Sigmoid colon (tissue), 7 donors: ENCODE data around the gene TRIM9. TPM values are rescaled to one million over a fixed set of nuclear protein-coding genes. Genes with fewer than 3 reads are reported as not detected.

Source experiments
- DNase-seq: peaks from one replicate; pipeline ENCODE4 v3.0.0-alpha.2; 2019
- H3K27ac ChIP-seq, 4 donors: fragments of 200-600 bp; sonication (generic); one replicate each; pipeline ENCODE4 v1.5.1; 2016 to 2019; ENCODE audit warnings: mild to moderate bottlenecking in 1 of 4
- H3K27me3 ChIP-seq, 3 donors: fragments of 200-600 bp; sonication (generic); one replicate each; pipeline ENCODE4 v1.5.1; 2019; ENCODE audit warnings: mild to moderate bottlenecking in 1 of 3
- H3K36me3 ChIP-seq, 4 donors: fragments of 200-600 bp; sonication (generic); one replicate each; pipeline ENCODE4 v1.5.1; 2016 to 2019
- H3K4me1 ChIP-seq, 4 donors: fragments of 200-600 bp; sonication (generic); one replicate each; pipeline ENCODE4 v1.5.1; 2017 to 2019
- H3K4me3 ChIP-seq, 4 donors: fragments of 200-600 bp; sonication (generic); one replicate each; pipeline ENCODE4 v1.5.1; 2017 to 2019; ENCODE audit warnings: mild to moderate bottlenecking in 2 of 4, moderate library complexity in 1 of 4
- H3K9me3 ChIP-seq, 4 donors: fragments of 200-600 bp in 3 of 4; sonication (generic) in 3 of 4; one replicate each; pipeline versions ENCODE4 v1.5.1 to v1.6.1; 2013 to 2019
- EP300 ChIP-seq, 4 donors: sonication (generic); formaldehyde crosslinking; IDR thresholded peaks; one replicate each; pipeline ENCODE4 v1.6.1; 2017; ENCODE audit warnings: antibody characterized with exemption in 4 of 4
- POLR2A ChIP-seq, 2 donors: fragments of 450-650 bp; IDR thresholded peaks; one replicate each; pipeline ENCODE4 v1.6.1; 2016; ENCODE audit warnings: antibody characterized with exemption in 2 of 2, mild to moderate bottlenecking in 2 of 2, moderate library complexity in 2 of 2
- POLR2AphosphoS5 ChIP-seq, 4 donors: sonication (generic); formaldehyde crosslinking; IDR thresholded peaks; one replicate each; pipeline ENCODE4 v1.6.1; 2017; ENCODE audit warnings: antibody characterized with exemption in 4 of 4
- WGBS, 2 donors: extraction: QIAGEN DNeasy Blood & Tissue Kit; methylation state at CpG; one replicate each; pipeline ENCODE4 v1.1.7; 2013; 5-methylcytosine and 5-hydroxymethylcytosine counted together
- intact Hi-C: fragments of 100-400 bp; cut with DNase I; formaldehyde crosslinking; loops from one replicate; pipeline ENCODE4 v1.15.1; 2023
- polyA plus RNA-seq, 3 donors: library from polyadenylated mRNA; stranded (reverse); fragments of 200-250 nt; gene quantifications; one replicate each; pipeline ENCODE4 v1.2.3, GENCODE V29; 2013
- total RNA-seq, 4 donors: library from RNA; depleted of rRNA; stranded (reverse); fragments of >200 nt; gene quantifications; one replicate each; pipeline ENCODE4 v1.1.0, GENCODE V29; 2016
- TF ChIP-seq, protein P1 (sequence below), 4 experiments: fragments of 450-650 bp in 3 of 4; fragments of 200-600 bp in 1 of 4; IDR thresholded peaks; one replicate each; pipeline ENCODE4 v1.5.1; 2016 to 2019; ENCODE audit warnings: antibody characterized with exemption in 4 of 4, mild to moderate bottlenecking in 3 of 4, moderate library complexity in 2 of 4
- donor health status: healthy with polysubstance abuse.
- donor health status: Bipolar disorder and iron deficiency.
- donor health status: healthy.

TRIM9 gene
- total and polyA plus RNA-seq, 7 donors = 2.4 to 21.0 (median 13.5) TPM

DNA sequence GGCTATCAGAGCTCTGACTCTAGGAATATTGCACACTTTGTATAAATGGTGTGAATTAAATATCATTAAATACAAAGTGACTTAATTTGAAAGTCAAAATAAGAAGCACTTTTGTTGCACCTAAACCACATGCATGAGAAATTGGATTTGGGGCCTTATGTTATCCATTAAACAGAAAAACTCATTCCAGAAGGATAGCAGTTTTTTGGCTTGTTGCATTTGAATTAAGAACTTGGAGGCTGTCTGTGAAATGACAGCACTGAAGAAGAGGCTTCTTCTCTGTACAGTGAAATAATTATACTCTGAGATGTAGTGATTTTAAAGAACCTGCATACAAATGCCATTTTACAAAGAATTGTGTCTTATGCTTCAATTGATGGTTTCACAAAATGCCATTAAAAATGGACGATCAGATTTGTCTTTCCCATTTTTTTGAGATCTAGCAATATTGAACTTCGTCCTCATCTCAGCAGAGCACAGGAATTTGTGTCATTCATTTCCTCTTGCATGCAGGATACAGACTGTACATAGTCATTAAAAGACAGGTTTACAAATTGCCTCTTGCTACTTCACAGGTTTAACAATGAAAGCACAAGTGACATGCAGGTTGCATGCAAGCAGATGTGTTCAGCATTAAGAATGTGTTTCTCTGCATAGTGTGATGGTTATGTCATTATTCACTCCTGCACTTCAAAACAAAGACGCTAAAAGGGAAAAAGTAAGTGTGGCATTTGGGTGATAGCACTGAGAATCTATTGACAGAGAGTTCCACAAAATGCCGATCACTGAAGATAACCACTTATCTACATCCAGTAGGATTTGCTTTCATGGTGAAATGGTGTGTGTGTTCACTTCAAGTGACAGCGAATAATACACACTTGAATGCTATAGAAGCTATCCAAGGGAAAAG lies 114.7 kb downstream of the TRIM9 start:
- TF ChIP-seq, protein P1, sequence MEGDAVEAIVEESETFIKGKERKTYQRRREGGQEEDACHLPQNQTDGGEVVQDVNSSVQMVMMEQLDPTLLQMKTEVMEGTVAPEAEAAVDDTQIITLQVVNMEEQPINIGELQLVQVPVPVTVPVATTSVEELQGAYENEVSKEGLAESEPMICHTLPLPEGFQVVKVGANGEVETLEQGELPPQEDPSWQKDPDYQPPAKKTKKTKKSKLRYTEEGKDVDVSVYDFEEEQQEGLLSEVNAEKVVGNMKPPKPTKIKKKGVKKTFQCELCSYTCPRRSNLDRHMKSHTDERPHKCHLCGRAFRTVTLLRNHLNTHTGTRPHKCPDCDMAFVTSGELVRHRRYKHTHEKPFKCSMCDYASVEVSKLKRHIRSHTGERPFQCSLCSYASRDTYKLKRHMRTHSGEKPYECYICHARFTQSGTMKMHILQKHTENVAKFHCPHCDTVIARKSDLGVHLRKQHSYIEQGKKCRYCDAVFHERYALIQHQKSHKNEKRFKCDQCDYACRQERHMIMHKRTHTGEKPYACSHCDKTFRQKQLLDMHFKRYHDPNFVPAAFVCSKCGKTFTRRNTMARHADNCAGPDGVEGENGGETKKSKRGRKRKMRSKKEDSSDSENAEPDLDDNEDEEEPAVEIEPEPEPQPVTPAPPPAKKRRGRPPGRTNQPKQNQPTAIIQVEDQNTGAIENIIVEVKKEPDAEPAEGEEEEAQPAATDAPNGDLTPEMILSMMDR (IDR thresholded peaks at IDR 0.05) = no peak
- TF ChIP-seq EP300 (IDR thresholded peaks at IDR 0.05) = no peak
- DNase-seq = no peak
- intact Hi-C loops = no loop called here
- WGBS, 2 donors = 42 to 59% methylated on average over 5 of the region's 5 CpGs
- H3K4me3 ChIP-seq = no peak overlapping the region
- no peaks in the 10 kb centered on the region for H3K27me3 ChIP-seq
- no peaks in the 10 kb centered on the region for H3K9me3 ChIP-seq
- peaks cover 0 to 20% (median 6%) of the 10 kb centered on the region in 4 donors for H3K4me1 ChIP-seq
- H3K27ac ChIP-seq = no peak overlapping the region
- H3K36me3 ChIP-seq = no peaks in the 10 kb centered on the region

DNA sequence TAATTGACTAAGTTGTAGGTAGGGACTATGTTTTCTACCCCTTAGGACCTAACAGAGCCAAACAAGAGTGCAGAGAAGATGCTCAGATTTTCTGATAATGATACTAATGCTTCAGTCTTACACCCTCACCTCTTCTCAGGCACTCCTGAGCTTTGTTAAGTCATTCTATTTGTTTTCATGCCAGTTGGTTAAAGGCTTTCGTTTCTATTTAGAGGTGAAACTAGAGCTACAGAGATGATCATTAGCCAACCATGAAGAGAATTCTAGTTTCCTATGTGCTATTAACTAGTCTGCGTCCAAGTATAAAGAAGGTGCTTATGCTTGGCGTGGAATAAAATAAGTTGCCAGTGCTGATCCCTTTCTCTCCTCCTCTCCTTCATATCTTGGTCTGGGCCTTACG lies 116.0 kb downstream of the TRIM9 start:
- peaks cover 0 to 11% (median 2%) of the 10 kb centered on the region in 4 donors for H3K4me1 ChIP-seq
- no peaks in the 10 kb centered on the region for H3K9me3 ChIP-seq
- intact Hi-C loops = no loop called here
- no peak for DNase-seq
- no peak overlapping the region for H3K4me3 ChIP-seq
- TF ChIP-seq EP300 (IDR thresholded peaks at IDR 0.05) = no peak
- TF ChIP-seq, protein P1 (IDR thresholded peaks at IDR 0.05) = no peak
- no peak for TF ChIP-seq POLR2A (IDR thresholded peaks at IDR 0.05)
- no peak for TF ChIP-seq POLR2AphosphoS5 (IDR thresholded peaks at IDR 0.05)
- H3K36me3 ChIP-seq = no peaks in the 10 kb centered on the region
- no peaks in the 10 kb centered on the region for H3K27me3 ChIP-seq
- no peak overlapping the region for H3K27ac ChIP-seq
- WGBS, 2 donors = 79 to 91% methylated on average over 4 of the region's 4 CpGs

DNA sequence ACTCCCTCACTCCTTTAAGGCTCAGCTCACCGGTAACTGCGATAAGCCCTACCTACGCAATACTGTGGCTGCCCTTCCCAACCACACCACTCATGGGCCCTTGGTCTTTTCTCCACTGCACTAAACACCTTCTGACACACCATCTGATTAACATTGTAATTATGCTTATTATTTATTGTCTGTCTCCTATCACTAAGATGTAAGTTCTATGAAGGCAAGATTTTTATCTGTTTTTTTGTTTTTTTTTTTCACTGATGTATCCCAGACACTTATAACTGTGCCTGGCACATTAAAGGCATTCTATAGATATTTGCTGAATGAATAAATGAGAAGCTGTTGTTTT lies 116.4 kb downstream of the TRIM9 start:
- H3K36me3 ChIP-seq = no peaks in the 10 kb centered on the region
- DNase-seq = no peak
- no peaks in the 10 kb centered on the region for H3K9me3 ChIP-seq
- H3K4me1 ChIP-seq = peaks cover 0 to 11% (median 2%) of the 10 kb centered on the region in 4 donors
- intact Hi-C loops = no loop called here
- no peak overlapping the region for H3K4me3 ChIP-seq
- 96 to 97% methylated on average over 3 of the region's 3 CpGs for WGBS, 2 donors
- H3K27me3 ChIP-seq = no peaks in the 10 kb centered on the region
- no peak overlapping the region for H3K27ac ChIP-seq
- TF ChIP-seq EP300 (IDR thresholded peaks at IDR 0.05) (no peak), POLR2AphosphoS5 (IDR thresholded peaks at IDR 0.05) (no peak), POLR2A (IDR thresholded peaks at IDR 0.05) (no peak)
- TF ChIP-seq, protein P1 (IDR thresholded peaks at IDR 0.05) = no peak

DNA sequence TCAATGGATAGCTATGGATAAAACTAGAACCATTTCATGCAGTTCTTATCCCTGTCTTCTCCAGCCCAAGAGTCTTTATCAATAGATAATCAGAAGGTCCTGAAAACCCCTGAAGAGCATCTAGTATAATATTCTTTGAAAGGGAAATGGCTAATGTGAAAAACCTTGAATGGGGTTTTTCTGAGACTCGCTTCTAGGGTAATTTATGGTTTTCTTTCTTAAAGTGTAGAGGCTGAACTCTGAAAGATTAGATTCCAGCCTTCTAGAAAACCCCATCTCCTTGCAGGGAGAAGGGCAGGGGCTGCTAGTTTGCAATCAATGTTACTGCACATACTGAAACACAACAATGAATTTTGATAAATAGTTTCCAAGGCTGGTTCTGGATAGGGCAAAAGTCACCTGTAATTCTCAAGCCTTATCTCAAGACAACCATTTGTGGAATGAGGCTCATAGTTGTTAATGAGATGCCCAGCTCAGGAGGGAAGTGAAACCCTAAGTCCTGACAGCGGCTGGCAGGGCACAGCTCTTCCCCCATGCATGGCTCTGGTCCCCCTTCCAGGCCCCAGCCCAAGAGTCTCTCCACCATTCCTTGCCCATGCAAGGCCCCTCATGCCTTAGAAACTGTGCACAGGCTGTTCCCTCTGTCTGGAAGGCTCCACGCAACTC lies 116.9 kb downstream of the TRIM9 start:
- no peak overlapping the region for H3K27ac ChIP-seq
- no peaks in the 10 kb centered on the region for H3K9me3 ChIP-seq
- H3K27me3 ChIP-seq = no peaks in the 10 kb centered on the region
- peaks cover 0 to 11% (median 2%) of the 10 kb centered on the region in 4 donors for H3K4me1 ChIP-seq
- H3K4me3 ChIP-seq = no peak overlapping the region
- WGBS, 2 donors = 77 to 87% methylated on average over 3 of the region's 3 CpGs
- H3K36me3 ChIP-seq = no peaks in the 10 kb centered on the region
- intact Hi-C loops = no loop called here
- TF ChIP-seq, protein P1 (IDR thresholded peaks at IDR 0.05) = no peak
- TF ChIP-seq POLR2A (IDR thresholded peaks at IDR 0.05) (no peak), EP300 (IDR thresholded peaks at IDR 0.05) (no peak), POLR2AphosphoS5 (IDR thresholded peaks at IDR 0.05) (no peak)
- DNase-seq = no peak
